H1 (cell line): ENCODE data around the gene EGFL6. TPM values are rescaled to one million over a fixed set of nuclear protein-coding genes. Genes with fewer than 3 reads are reported as not detected.

Experiments used
- BCL11A ChIP-seq, 2 experiments: IDR thresholded peaks; one replicate each; pipeline ENCODE4 v1.6.1; 2011; ENCODE audit warnings: low read depth in 2 of 2, low read length in 2 of 2, mild to moderate bottlenecking in 2 of 2
- EGR1 ChIP-seq: IDR thresholded peaks from 2 replicates; pipeline ENCODE4 v1.6.1; 2011; ENCODE audit warnings: low read depth, low read length, borderline replicate concordance
- RAD21 ChIP-seq, 2 experiments: IDR thresholded peaks in 1 of 2; conservative IDR thresholded peaks in 1 of 2; 2 replicates each; pipeline ENCODE4 v1.6.1; 2011; ENCODE audit warnings: low read depth in 2 of 2, low read length in 2 of 2, improper control_type of control experiment in 1 of 2, inconsistent platforms in 1 of 2, mild to moderate bottlenecking in 1 of 2, moderate library complexity in 1 of 2
- SIN3A ChIP-seq, 2 experiments: IDR thresholded peaks in 1 of 2; conservative IDR thresholded peaks in 1 of 2; 2 replicates each; pipeline ENCODE4 v1.6.1; 2011 to 2012; ENCODE audit warnings: low read length in 2 of 2, improper control_type of control experiment in 1 of 2, low read depth in 1 of 2, mild to moderate bottlenecking in 1 of 2
- polyA plus RNA-seq, 7 experiments: library from polyadenylated mRNA; depleted of rRNA in 3 of 7; stranded (reverse) in 5 of 7; unstranded in 2 of 7; fragments of >200 nt in 5 of 7; fragments of 200-250 nt in 2 of 7; gene quantifications; 1 replicate in 5 of 7; 2 replicates in 1 of 7; 4 replicates in 1 of 7; pipeline versions ENCODE4 v1.2.1 to v1.2.3, GENCODE V29; 2011 to 2013; ENCODE audit warnings: missing spikeins in 2 of 7, mixed read lengths in 2 of 7
- total RNA-seq: library from RNA; stranded (reverse); fragmentation: NEBNext Ultra II Directional; extraction: Animal tissue kit (Norgen Biotek cat#: 25700); gene quantifications from 2 replicates; pipeline ENCODE4 v1.2.1, GENCODE V29; 2021
- TF ChIP-seq, protein P1 (sequence below), 3 experiments: IDR thresholded peaks; 1 replicate in 2 of 3; 2 replicates in 1 of 3; pipeline versions ENCODE4 v1.5.1 to v1.6.1; 2011; ENCODE audit warnings: low read length in 3 of 3, mild to moderate bottlenecking in 3 of 3, inconsistent platforms in 2 of 3, low read depth in 1 of 3, moderate library complexity in 1 of 3; ENCODE audit not compliant: insufficient read depth in 1 of 3; ENCODE audit errors: control extremely low read depth in 1 of 3

Gene EGFL6
- total and polyA plus RNA-seq, 2 of the 8 experiments (the other 6 are each of a cell fraction or from before 2014, with no cell fraction given) = 0.93 to 1.1 TPM

DNA sequence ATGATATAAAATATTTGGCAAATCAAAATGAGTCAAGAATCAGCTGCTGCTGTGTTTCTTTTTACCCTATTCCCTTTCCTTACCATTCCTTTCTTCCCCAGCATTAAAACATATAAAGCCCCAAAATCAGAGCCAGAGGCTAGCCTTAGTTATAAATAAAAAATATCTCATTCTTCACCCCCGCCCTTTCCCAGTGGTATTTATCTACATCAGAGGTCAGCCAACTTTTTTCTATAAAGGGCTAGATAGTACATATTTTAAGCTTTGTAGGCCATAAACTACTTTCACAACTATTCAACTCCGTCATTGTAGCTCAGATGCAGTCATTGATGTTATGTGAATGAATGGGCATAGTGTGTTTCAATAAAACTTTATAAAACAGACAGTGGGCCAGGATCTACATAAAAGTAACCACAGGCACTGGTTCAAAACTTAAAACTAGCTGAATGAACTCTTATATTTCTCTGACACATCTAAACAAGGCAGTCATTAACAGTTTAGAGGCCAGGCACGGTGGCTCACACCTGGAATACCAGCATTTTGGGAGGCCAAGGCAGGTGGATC, 53.1 kb downstream of the EGFL6 start (continued):
- TF ChIP-seq RAD21 (IDR thresholded peaks at IDR 0.05 in 1 of 2, conservative IDR thresholded peaks at IDR 0.05 in 1 of 2; ENCODE audit: low read depth in 2 of 2, low read length in 2 of 2) (no peak), SIN3A (conservative IDR thresholded peaks at IDR 0.05 in 1 of 2, IDR thresholded peaks at IDR 0.05 in 1 of 2; ENCODE audit: low read depth in 1 of 2, low read length in 2 of 2) (no peak), EGR1 (no peak), BCL11A (IDR thresholded peaks at IDR 0.05; ENCODE audit: low read depth in 2 of 2, low read length in 2 of 2) (no peak)
- TF ChIP-seq, protein P1, sequence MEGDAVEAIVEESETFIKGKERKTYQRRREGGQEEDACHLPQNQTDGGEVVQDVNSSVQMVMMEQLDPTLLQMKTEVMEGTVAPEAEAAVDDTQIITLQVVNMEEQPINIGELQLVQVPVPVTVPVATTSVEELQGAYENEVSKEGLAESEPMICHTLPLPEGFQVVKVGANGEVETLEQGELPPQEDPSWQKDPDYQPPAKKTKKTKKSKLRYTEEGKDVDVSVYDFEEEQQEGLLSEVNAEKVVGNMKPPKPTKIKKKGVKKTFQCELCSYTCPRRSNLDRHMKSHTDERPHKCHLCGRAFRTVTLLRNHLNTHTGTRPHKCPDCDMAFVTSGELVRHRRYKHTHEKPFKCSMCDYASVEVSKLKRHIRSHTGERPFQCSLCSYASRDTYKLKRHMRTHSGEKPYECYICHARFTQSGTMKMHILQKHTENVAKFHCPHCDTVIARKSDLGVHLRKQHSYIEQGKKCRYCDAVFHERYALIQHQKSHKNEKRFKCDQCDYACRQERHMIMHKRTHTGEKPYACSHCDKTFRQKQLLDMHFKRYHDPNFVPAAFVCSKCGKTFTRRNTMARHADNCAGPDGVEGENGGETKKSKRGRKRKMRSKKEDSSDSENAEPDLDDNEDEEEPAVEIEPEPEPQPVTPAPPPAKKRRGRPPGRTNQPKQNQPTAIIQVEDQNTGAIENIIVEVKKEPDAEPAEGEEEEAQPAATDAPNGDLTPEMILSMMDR (IDR thresholded peaks at IDR 0.05; ENCODE audit: control extremely low read depth in 1 of 3, insufficient read depth in 1 of 3, low read depth in 1 of 3, low read length in 3 of 3) = no peak
